H1 (cell line): ENCODE results near the gene ACER3. TPM values are rescaled to one million over a fixed set of nuclear protein-coding genes. Genes with fewer than 3 reads are reported as not detected.

Experiments used
- CTCF ChIA-PET: fragments of 300-600 bp; sonication (Branson Sonifier 250); formaldehyde crosslinking; loops from one replicate; lab custom pipeline; 2021; ENCODE audit not compliant: partially characterized antibody; lab: Charles Lee
- POLR2A ChIA-PET: fragments of 300-600 bp; sonication (Branson Sonifier 250); formaldehyde crosslinking; loops from one replicate; lab custom pipeline; 2021; ENCODE audit warnings: inconsistent platforms; ENCODE audit not compliant: partially characterized antibody; lab: Charles Lee
- DNase-seq, 2 experiments: peaks; one replicate each; pipeline versions ENCODE4 v3.0.0 to v3.0.0-alpha.2; 2010 to 2022; ENCODE audit warnings: low spot score in 2 of 2, low read depth in 1 of 2, mixed read lengths in 1 of 2
- FAIRE-seq: peaks from 2 replicates; lab custom pipeline; 2011; peaks lifted over from hg19 to GRCh38; lab: Jason Lieb, UNC
- H2AFZ ChIP-seq: 2 replicates; pipeline ENCODE4 v1.8.1; 2012; ENCODE audit warnings: low read length, inconsistent platforms
- H2AK5ac ChIP-seq: 2 replicates; pipeline ENCODE4 v1.6.1; 2013; ENCODE audit warnings: low read depth, low read length
- H2BK120ac ChIP-seq: replicated peaks from 2 replicates; pipeline ENCODE3; 2013; ENCODE audit warnings: low read depth, low read length, inconsistent platforms
- H2BK12ac ChIP-seq: 2 replicates; pipeline ENCODE4 v1.6.1; 2013; ENCODE audit warnings: low read depth, low read length
- H2BK15ac ChIP-seq: 2 replicates; pipeline ENCODE4 v1.6.1; 2013; ENCODE audit warnings: low read length
- H2BK20ac ChIP-seq: 2 replicates; pipeline ENCODE4 v1.6.1; 2013; ENCODE audit warnings: low read length
- H2BK5ac ChIP-seq: 2 replicates; pipeline ENCODE4 v1.6.1; 2013; ENCODE audit warnings: low read depth, low read length
- H3K14ac ChIP-seq: 2 replicates; pipeline ENCODE4 v1.6.1; 2013; ENCODE audit warnings: inconsistent platforms; ENCODE audit not compliant: insufficient read length
- H3K18ac ChIP-seq: 2 replicates; pipeline ENCODE4 v1.6.1; 2013; ENCODE audit warnings: low read length; ENCODE audit errors: extremely low read depth
- H3K23ac ChIP-seq: 2 replicates; pipeline ENCODE4 v1.6.1; 2013; ENCODE audit warnings: inconsistent platforms; ENCODE audit not compliant: insufficient read length
- H3K23me2 ChIP-seq: 2 replicates; pipeline ENCODE4 v1.6.1; 2013; ENCODE audit warnings: low read depth, low read length
- H3K27ac ChIP-seq: 2 replicates; pipeline ENCODE4 v1.6.1; 2011; ENCODE audit warnings: low read depth, low read length, inconsistent platforms
- H3K27me3 ChIP-seq, 4 experiments: replicated peaks in 1 of 4; 1 replicate in 1 of 4; 2 replicates in 3 of 4; pipeline versions ENCODE4 v1.6.1 to v1.8.1; 2011 to 2013; ENCODE audit warnings: low read length in 3 of 4, mild to moderate bottlenecking in 3 of 4, inconsistent platforms in 2 of 4, mixed read lengths in 2 of 4, moderate library complexity in 1 of 4; ENCODE audit not compliant: control insufficient read depth in 3 of 4, insufficient read depth in 3 of 4; ENCODE audit errors: extremely low read depth in 1 of 4
- H3K36me3 ChIP-seq, 4 experiments: 2 replicates each; pipeline versions ENCODE4 v1.6.1 to v1.8.1; 2011 to 2013; ENCODE audit warnings: mild to moderate bottlenecking in 4 of 4, low read length in 3 of 4, moderate library complexity in 2 of 4, control low read depth in 1 of 4, inconsistent platforms in 1 of 4; ENCODE audit not compliant: insufficient read depth in 4 of 4, control insufficient read depth in 2 of 4
- H3K4ac ChIP-seq: replicated peaks from 2 replicates; pipeline ENCODE3; 2013; ENCODE audit warnings: low read length, low read depth, mixed read lengths, inconsistent platforms; ENCODE audit not compliant: insufficient read length
- H3K4me1 ChIP-seq, 4 experiments: replicated peaks in 1 of 4; 1 replicate in 1 of 4; 2 replicates in 3 of 4; pipeline versions ENCODE4 v1.6.1 to v1.8.1; 2011 to 2013; ENCODE audit warnings: low read length in 3 of 4, inconsistent platforms in 2 of 4, mixed read lengths in 1 of 4; ENCODE audit not compliant: insufficient read depth in 4 of 4, control insufficient read depth in 3 of 4
- H3K4me2 ChIP-seq, 2 experiments: 2 replicates each; pipeline versions ENCODE4 v1.6.1 to v1.8.1; 2011 to 2013; ENCODE audit warnings: low read depth in 2 of 2, low read length in 2 of 2, control low read depth in 1 of 2, inconsistent platforms in 1 of 2, mild to moderate bottlenecking in 1 of 2; ENCODE audit not compliant: insufficient read depth in 1 of 2
- H3K4me3 ChIP-seq, 4 experiments: fragments of 200-600, 300-600 bp in 1 of 4; sonication (generic), shearing (Covaris generic), sonication (Bioruptor Twin) in 1 of 4; 2 replicates each; pipeline versions ENCODE4 v1.5.1 to v1.8.1; 2011 to 2016; ENCODE audit warnings: low read length in 4 of 4, low read depth in 3 of 4, control low read depth in 2 of 4, inconsistent platforms in 2 of 4, mild to moderate bottlenecking in 2 of 4, mixed read lengths in 1 of 4, moderate library complexity in 1 of 4; ENCODE audit not compliant: insufficient read depth in 2 of 4; ENCODE audit errors: extremely low read depth in 1 of 4
- H3K56ac ChIP-seq: replicated peaks from 2 replicates; pipeline ENCODE3; 2013; ENCODE audit warnings: low read depth, mild to moderate bottlenecking, mixed read lengths, low read length, inconsistent platforms; ENCODE audit not compliant: insufficient read length
- H3K79me1 ChIP-seq: 2 replicates; pipeline ENCODE4 v1.6.1; 2013; ENCODE audit warnings: low read depth, low read length, control low read depth
- H3K79me2 ChIP-seq, 2 experiments: 2 replicates each; pipeline versions ENCODE4 v1.6.1 to v1.8.1; 2012 to 2013; ENCODE audit warnings: low read length in 2 of 2, mild to moderate bottlenecking in 2 of 2, inconsistent platforms in 1 of 2; ENCODE audit not compliant: insufficient read depth in 2 of 2, control insufficient read depth in 1 of 2
- H3K9ac ChIP-seq, 4 experiments: replicated peaks in 1 of 4; 1 replicate in 1 of 4; 2 replicates in 3 of 4; pipeline versions ENCODE4 v1.6.1 to v1.8.1; 2011 to 2013; ENCODE audit warnings: low read depth in 3 of 4, low read length in 3 of 4, control low read depth in 2 of 4, mild to moderate bottlenecking in 2 of 4, moderate library complexity in 2 of 4, inconsistent platforms in 1 of 4; ENCODE audit errors: extremely low read depth in 1 of 4
- H3K9me3 ChIP-seq, 2 experiments: 2 replicates each; pipeline versions ENCODE4 v1.6.1 to v1.8.1; 2012 to 2013; ENCODE audit warnings: mild to moderate bottlenecking in 2 of 2, moderate library complexity in 2 of 2, control low read depth in 1 of 2, inconsistent platforms in 1 of 2, low read depth in 1 of 2, low read length in 1 of 2, mixed read lengths in 1 of 2; ENCODE audit not compliant: insufficient read depth in 2 of 2
- H4K20me1 ChIP-seq, 2 experiments: replicated peaks in 1 of 2; 2 replicates each; pipeline versions ENCODE3 to v1.8.1; 2011 to 2013; ENCODE audit warnings: inconsistent platforms in 2 of 2, low read length in 2 of 2, mild to moderate bottlenecking in 1 of 2; ENCODE audit not compliant: insufficient read depth in 2 of 2, control insufficient read depth in 1 of 2
- H4K5ac ChIP-seq: 2 replicates; pipeline ENCODE4 v1.6.1; 2013; ENCODE audit warnings: low read length, low read depth, mixed read lengths, inconsistent platforms; ENCODE audit not compliant: insufficient read length
- H4K8ac ChIP-seq: 2 replicates; pipeline ENCODE4 v1.8.0; 2013; ENCODE audit warnings: mild to moderate bottlenecking, moderate library complexity, low read length, inconsistent platforms; ENCODE audit not compliant: insufficient read depth; ENCODE audit errors: extremely low read depth
- H4K91ac ChIP-seq: replicated peaks from 2 replicates; pipeline ENCODE3; 2013; ENCODE audit warnings: low read length, mixed read lengths, inconsistent platforms; ENCODE audit not compliant: insufficient read length
- CHD2 ChIP-seq: IDR thresholded peaks from 2 replicates; pipeline ENCODE4 v1.6.1; 2012; ENCODE audit warnings: low read length, improper control_type of control experiment
- EGR1 ChIP-seq: IDR thresholded peaks from 2 replicates; pipeline ENCODE4 v1.6.1; 2011; ENCODE audit warnings: low read depth, low read length, borderline replicate concordance
- GTF2F1 ChIP-seq: IDR thresholded peaks from 2 replicates; pipeline ENCODE4 v1.6.1; 2012; ENCODE audit warnings: low read depth, low read length, improper control_type of control experiment, borderline replicate concordance
- HDAC2 ChIP-seq, 2 experiments: fragments of 300-600 bp in 1 of 2; sonication (generic) in 1 of 2; IDR thresholded peaks; 2 replicates each; pipeline ENCODE4 v1.6.1; 2011 to 2012; ENCODE audit warnings: low read depth in 2 of 2, low read length in 2 of 2, mild to moderate bottlenecking in 2 of 2, moderate library complexity in 2 of 2, borderline replicate concordance in 1 of 2, inconsistent platforms in 1 of 2
- POLR2A ChIP-seq, 2 experiments: IDR thresholded peaks; 1 replicate in 1 of 2; 2 replicates in 1 of 2; pipeline ENCODE4 v1.6.1; 2011; ENCODE audit warnings: low read depth in 2 of 2, low read length in 2 of 2, mild to moderate bottlenecking in 2 of 2; ENCODE audit errors: control extremely low read depth in 1 of 2
- RAD21 ChIP-seq, 2 experiments: IDR thresholded peaks in 1 of 2; conservative IDR thresholded peaks in 1 of 2; 2 replicates each; pipeline ENCODE4 v1.6.1; 2011; ENCODE audit warnings: low read depth in 2 of 2, low read length in 2 of 2, improper control_type of control experiment in 1 of 2, inconsistent platforms in 1 of 2, mild to moderate bottlenecking in 1 of 2, moderate library complexity in 1 of 2
- USF2 ChIP-seq: IDR thresholded peaks from 2 replicates; pipeline ENCODE4 v1.6.1; 2011; ENCODE audit warnings: low read length, improper control_type of control experiment
- WGBS, 2 experiments: shearing (Covaris generic) in 1 of 2; methylation state at CpG; one replicate each; pipeline versions ENCODE4 v1.1.6 to v1.1.7; 2013 to 2015; ENCODE audit warnings: low lambda C conversion rate in 2 of 2, mixed read lengths in 2 of 2, inconsistent platforms in 1 of 2, low coverage in 1 of 2, missing lambda C conversion rate in 1 of 2; ENCODE audit not compliant: insufficient replicate concordance in 2 of 2, insufficient coverage in 1 of 2, insufficient read length in 1 of 2; ENCODE audit errors: extremely low coverage in 1 of 2, missing lambda C conversion rate in 1 of 2; 5-methylcytosine and 5-hydroxymethylcytosine counted together
- polyA plus RNA-seq, 7 experiments: library from polyadenylated mRNA; depleted of rRNA in 3 of 7; stranded (reverse) in 5 of 7; unstranded in 2 of 7; fragments of >200 nt in 5 of 7; fragments of 200-250 nt in 2 of 7; gene quantifications; 1 replicate in 5 of 7; 2 replicates in 1 of 7; 4 replicates in 1 of 7; pipeline versions ENCODE4 v1.2.1 to v1.2.3, GENCODE V29; 2011 to 2013; ENCODE audit warnings: missing spikeins in 2 of 7, mixed read lengths in 2 of 7
- total RNA-seq: library from RNA; stranded (reverse); fragmentation: NEBNext Ultra II Directional; extraction: Animal tissue kit (Norgen Biotek cat#: 25700); gene quantifications from 2 replicates; pipeline ENCODE4 v1.2.1, GENCODE V29; 2021
- TF ChIP-seq, protein P1 (sequence below): IDR thresholded peaks from 2 replicates; pipeline ENCODE4 v1.6.1; 2011; ENCODE audit warnings: low read depth, mild to moderate bottlenecking, low read length; ENCODE audit not compliant: insufficient read depth

The ACER3 gene
- total and polyA plus RNA-seq, 2 of the 8 experiments (the other 6 are each of a cell fraction or from before 2014, with no cell fraction given): 5.7 to 16.2 TPM

GRCh38 chr11:77001613-77002012, 140.9 kb downstream of the ACER3 start:
- no peak overlapping the region for H3K56ac ChIP-seq
- H3K9me3 ChIP-seq: no peaks in the 10 kb centered on the region
- no peaks in the 10 kb centered on the region; the same call in 1 of the 2 replicates for H3K23me2 ChIP-seq
- WGBS, 2 experiments: 82% methylated on average over 1 of the region's 1 CpG; no CpG with 5 or more reads in 1 of the 2 experiments
- H2BK15ac ChIP-seq: no peak overlapping the region
- CTCF ChIA-PET: no interaction called here
- H3K18ac ChIP-seq: no peak overlapping the region
- H3K4me3 ChIP-seq: no peak overlapping the region
- H4K20me1 ChIP-seq: no peaks in the 10 kb centered on the region
- FAIRE-seq (no peak), DNase-seq (no peak)
- H3K14ac ChIP-seq: no peak overlapping the region
- no peak overlapping the region for H2AFZ ChIP-seq
- no peak overlapping the region for H4K8ac ChIP-seq
- H3K9ac ChIP-seq: no peak overlapping the region
- H4K5ac ChIP-seq: no peak overlapping the region
- H2AK5ac ChIP-seq: no peak overlapping the region
- no peak overlapping the region for H2BK20ac ChIP-seq
- H3K27me3 ChIP-seq: no peaks in the 10 kb centered on the region
- no peaks in the 10 kb centered on the region; a peak in 1 of 8 replicates for H3K36me3 ChIP-seq
- H3K79me2 ChIP-seq: no peaks in the 10 kb centered on the region
- no peak overlapping the region for H2BK120ac ChIP-seq
- H2BK12ac ChIP-seq: no peak overlapping the region
- peaks cover 0 to 5% (median 0%) of the 10 kb centered on the region in 4 experiments; a peak in 1 of 7 replicates for H3K4me1 ChIP-seq
- H4K91ac ChIP-seq: no peak overlapping the region
- no peak overlapping the region for H3K4ac ChIP-seq
- no peak overlapping the region for H3K23ac ChIP-seq
- no peak overlapping the region for H3K4me2 ChIP-seq
- H3K27ac ChIP-seq: no peak overlapping the region
- no peaks in the 10 kb centered on the region for H3K79me1 ChIP-seq
- POLR2A ChIA-PET: no interaction called here
- no peak overlapping the region for H2BK5ac ChIP-seq
- TF ChIP-seq, protein P1, sequence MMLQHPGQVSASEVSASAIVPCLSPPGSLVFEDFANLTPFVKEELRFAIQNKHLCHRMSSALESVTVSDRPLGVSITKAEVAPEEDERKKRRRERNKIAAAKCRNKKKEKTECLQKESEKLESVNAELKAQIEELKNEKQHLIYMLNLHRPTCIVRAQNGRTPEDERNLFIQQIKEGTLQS: no peak
- TF ChIP-seq HDAC2 (IDR thresholded peaks at IDR 0.05; ENCODE audit: borderline replicate concordance in 1 of 2, low read depth in 2 of 2, low read length in 2 of 2) (no peak), POLR2A (IDR thresholded peaks at IDR 0.05; ENCODE audit: control extremely low read depth in 1 of 2, low read depth in 2 of 2, low read length in 2 of 2) (no peak), RAD21 (IDR thresholded peaks at IDR 0.05 in 1 of 2, conservative IDR thresholded peaks at IDR 0.05 in 1 of 2; ENCODE audit: low read depth in 2 of 2, low read length in 2 of 2) (no peak), CHD2 (no peak), GTF2F1 (no peak), USF2 (no peak), EGR1 (no peak)
